ENCODE results near the gene CCR8.

GRCh38 chr3:39279745-39280517 lies 49.6 kb upstream of the CCR8 start, which contains the start of gene CX3CR1:
- no peak for TF ChIP-seq CTCF (IDR thresholded peaks at IDR 0.05)
- no peak for TF ChIP-seq POLR2A (IDR thresholded peaks at IDR 0.05)

Data from Peyer's patch (tissue), 4 donors.